ENCODE data around the gene TLE4.

The TLE4 gene

GRCh38 chr9:79617395-79617794, 45.6 kb downstream of the TLE4 start:
- H4K20me1 ChIP-seq (ENCODE audit: insufficient read depth, low read length, poor library complexity, severe bottlenecking): peaks cover 5% of the 10 kb centered on the region

GRCh38 chr9:79619930-79620329, 48.2 kb downstream of the TLE4 start:
- Histone ChIP-seq H2AFZ (ENCODE audit: low read length) (no peak overlapping the region), H3K4me3 (ENCODE audit: low read length, poor library complexity, severe bottlenecking) (no peak overlapping the region), H4K20me1 (ENCODE audit: insufficient read depth, low read length, poor library complexity, severe bottlenecking) (peaks cover 5% of the 10 kb centered on the region), H3K27me3 (ENCODE audit: insufficient read depth, low read length, poor library complexity, severe bottlenecking) (no peaks in the 10 kb centered on the region), H3K4me2 (ENCODE audit: low read depth, low read length, poor library complexity, severe bottlenecking) (peak overlapping the region; percentile 31), H3F3A (ENCODE audit: low read depth) (no peaks in the 10 kb centered on the region), H3K36me3 (ENCODE audit: insufficient read depth, low read length) (peaks cover 10% of the 10 kb centered on the region; the same call in 1 of the 2 replicates), H3K9ac (ENCODE audit: low read depth, low read length, poor library complexity, severe bottlenecking) (no peak overlapping the region), H3K79me2 (ENCODE audit: insufficient read depth, low read length) (peaks cover 78% of the 10 kb centered on the region), H3K4me1 (ENCODE audit: insufficient read depth, low read length, poor library complexity, severe bottlenecking) (peaks cover 58% of the 10 kb centered on the region), H3K9me2 (replicated peaks; ENCODE audit: low read depth, low read length) (no peaks in the 10 kb centered on the region), H3K9me3 (ENCODE audit: insufficient read depth, low read depth, low read length) (no peaks in the 10 kb centered on the region)
- no peak for TF ChIP-seq CTCF (conservative IDR thresholded peaks at IDR 0.05; ENCODE audit: low read length)
- no peak for TF ChIP-seq EZH2phosphoT487 (IDR thresholded peaks at IDR 0.05; ENCODE audit: borderline replicate concordance)

More at GRCh38 chr9:79617395-79617794, 45.6 kb downstream of the TLE4 start:
- Histone ChIP-seq H3K4me1 (ENCODE audit: insufficient read depth, low read length, poor library complexity, severe bottlenecking) (peaks cover 53% of the 10 kb centered on the region), H2AFZ (ENCODE audit: low read length) (no peak overlapping the region), H3K36me3 (ENCODE audit: insufficient read depth, low read length) (peaks cover 10% of the 10 kb centered on the region; the same call in 1 of the 2 replicates), H3K9me3 (ENCODE audit: insufficient read depth, low read depth, low read length) (no peaks in the 10 kb centered on the region), H3K4me3 (ENCODE audit: low read length, poor library complexity, severe bottlenecking) (no peak overlapping the region), H3K4me2 (ENCODE audit: low read depth, low read length, poor library complexity, severe bottlenecking) (no peak overlapping the region), H3K9ac (ENCODE audit: low read depth, low read length, poor library complexity, severe bottlenecking) (no peak overlapping the region), H3K27me3 (ENCODE audit: insufficient read depth, low read length, poor library complexity, severe bottlenecking) (no peaks in the 10 kb centered on the region), H3K9me2 (replicated peaks; ENCODE audit: low read depth, low read length) (no peaks in the 10 kb centered on the region), H3F3A (ENCODE audit: low read depth) (no peaks in the 10 kb centered on the region), H3K79me2 (ENCODE audit: insufficient read depth, low read length) (peaks cover 90% of the 10 kb centered on the region)
- TF ChIP-seq EZH2phosphoT487 (IDR thresholded peaks at IDR 0.05; ENCODE audit: borderline replicate concordance): no peak
- TF ChIP-seq CTCF (conservative IDR thresholded peaks at IDR 0.05; ENCODE audit: low read length): no peak

- Histone ChIP-seq H3K9me2 (replicated peaks; ENCODE audit: low read depth, low read length) (no peaks in the 10 kb centered on the region), H3K4me1 (ENCODE audit: insufficient read depth, low read length, poor library complexity, severe bottlenecking) (peaks cover 55% of the 10 kb centered on the region), H3K79me2 (ENCODE audit: insufficient read depth, low read length) (peaks cover 82% of the 10 kb centered on the region)
Observed at GRCh38 chr9:79621916-79622575, 50.3 kb downstream of the TLE4 start.

More at GRCh38 chr9:79621916-79622575, 50.3 kb downstream of the TLE4 start:
- H2AFZ ChIP-seq (ENCODE audit: low read length): no peak overlapping the region
- H3K4me3 ChIP-seq (ENCODE audit: low read length, poor library complexity, severe bottlenecking): no peak overlapping the region
- H3K36me3 ChIP-seq (ENCODE audit: insufficient read depth, low read length): no peaks in the 10 kb centered on the region
- H3K9ac ChIP-seq (ENCODE audit: low read depth, low read length, poor library complexity, severe bottlenecking): no peak overlapping the region
- TF ChIP-seq EZH2phosphoT487 (IDR thresholded peaks at IDR 0.05; ENCODE audit: borderline replicate concordance): no peak
- no peak for TF ChIP-seq CTCF (conservative IDR thresholded peaks at IDR 0.05; ENCODE audit: low read length)
- no peaks in the 10 kb centered on the region for H3K27me3 ChIP-seq (ENCODE audit: insufficient read depth, low read length, poor library complexity, severe bottlenecking)
- peaks cover 10% of the 10 kb centered on the region for H4K20me1 ChIP-seq (ENCODE audit: insufficient read depth, low read length, poor library complexity, severe bottlenecking)
- H3K4me2 ChIP-seq (ENCODE audit: low read depth, low read length, poor library complexity, severe bottlenecking): no peak overlapping the region
- no peaks in the 10 kb centered on the region for H3F3A ChIP-seq (ENCODE audit: low read depth)
- H3K9me3 ChIP-seq (ENCODE audit: insufficient read depth, low read depth, low read length): no peaks in the 10 kb centered on the region

Measured in Loucy (cell line).